Epithelial cell of prostate (primary cell): ENCODE results near the gene DDX46.
A peak's percentile ranks its signal among the peaks of the same experiment; 100 is the strongest.
"Not testable (repeated sequence)": the region's sequence is repeated elsewhere in the genome, so short reads cannot be mapped to it uniquely, and the experiment has no call there.

Experiments used
- DNase-seq: peaks from one replicate; pipeline ENCODE4 v3.0.0-alpha.2; 2011; ENCODE audit warnings: low read depth, low spot score
- H3K27ac ChIP-seq: fragments of 450-650 bp; 2 replicates; pipeline ENCODE4 v1.5.1; 2017; ENCODE audit warnings: mild to moderate bottlenecking

Gene DDX46

GRCh38 chr5:134837530-134838181 is 79.1 kb downstream of the DDX46 start:
- no peak overlapping the region for H3K27ac ChIP-seq
- DNase-seq, result no peak

DNA sequence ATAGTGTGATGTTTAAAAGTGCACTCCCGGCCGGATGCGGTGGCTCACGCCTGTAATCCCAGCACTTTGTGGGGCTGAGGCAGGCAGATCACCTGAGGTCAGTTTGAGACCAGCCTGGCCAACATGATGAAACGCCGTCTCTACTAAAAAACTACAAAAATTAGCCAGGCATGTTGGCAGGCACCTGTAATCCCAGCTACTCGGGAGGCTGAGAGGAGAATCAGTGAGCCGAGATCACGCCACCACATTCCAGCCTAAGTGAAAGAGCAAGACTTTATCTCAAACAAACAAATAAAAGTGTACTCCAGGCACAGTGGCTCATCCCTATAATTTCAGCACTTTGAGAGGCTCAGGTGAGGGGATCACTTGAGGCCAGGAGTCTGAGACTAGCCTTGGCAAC is 79.8 kb downstream of the DDX46 start:
- not testable (repeated sequence) for H3K27ac ChIP-seq, DNase-seq

DNA sequence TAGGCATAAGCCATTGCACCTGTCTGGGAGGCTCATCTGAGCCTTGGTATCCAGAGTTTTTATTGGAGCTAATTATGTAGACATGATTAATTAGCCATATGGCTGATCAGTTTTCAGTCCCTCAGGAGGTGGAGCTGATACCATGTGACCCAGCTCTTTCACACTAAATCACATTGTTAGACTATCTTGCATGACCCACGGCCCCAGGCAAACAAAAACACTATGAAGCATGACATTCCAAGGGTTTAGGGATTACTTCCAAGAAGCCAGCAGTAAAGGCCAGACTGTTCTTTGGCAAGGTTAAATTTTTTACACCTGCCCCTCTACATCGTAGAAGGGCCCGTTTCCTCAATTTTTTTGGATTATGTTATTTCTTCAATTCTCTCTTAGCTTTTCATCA is 82.2 kb downstream of the DDX46 start:
- DNase-seq, result no peak
- H3K27ac ChIP-seq, result no peak overlapping the region

GRCh38 chr5:134844252-134844651 is 85.7 kb downstream of the DDX46 start:
- H3K27ac ChIP-seq, result peak overlapping the region; percentile 92
- DNase-seq, result no peak

- no peak for DNase-seq
Observed at GRCh38 chr5:134845335-134845851, 86.8 kb downstream of the DDX46 start.

GRCh38 chr5:134845852-134846640 is 87.5 kb downstream of the DDX46 start, which contains the start of gene C5orf24:
TSS of gene C5orf24 (plus strand) at chr5:134845968. CDS start at chr5:134854901, 8,933 bp downstream.
- peak within 1 kb of the TSS; percentile 92 for H3K27ac ChIP-seq

More at GRCh38 chr5:134845335-134845851, 86.8 kb downstream of the DDX46 start:
- H3K27ac ChIP-seq, result peak overlapping the region; percentile 92

DNA sequence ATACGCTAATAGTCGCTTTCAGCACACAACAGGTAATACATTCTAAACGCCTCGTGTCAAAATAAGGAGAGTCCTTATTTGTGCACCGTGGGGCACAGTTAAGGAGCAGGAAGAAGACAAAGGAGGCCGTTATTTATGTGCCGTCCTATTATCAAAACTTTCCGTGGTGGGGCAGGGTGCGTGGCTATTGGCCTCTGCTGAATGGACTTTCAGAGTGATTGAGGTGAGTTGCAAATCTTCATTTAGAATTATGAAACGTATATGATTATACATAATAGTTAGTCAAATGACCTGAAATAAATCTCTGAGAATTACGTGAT is 88.0 kb downstream of the DDX46 start:
- DNase-seq, result no peak
- H3K27ac ChIP-seq, result peak overlapping the region; percentile 92

More at GRCh38 chr5:134845852-134846640, 87.5 kb downstream of the DDX46 start, which contains the start of gene C5orf24:
- DNase-seq, result peak; percentile 71

GRCh38 chr5:134849434-134849933 is 90.9 kb downstream of the DDX46 start:
- not testable (repeated sequence) for H3K27ac ChIP-seq, DNase-seq

DNA sequence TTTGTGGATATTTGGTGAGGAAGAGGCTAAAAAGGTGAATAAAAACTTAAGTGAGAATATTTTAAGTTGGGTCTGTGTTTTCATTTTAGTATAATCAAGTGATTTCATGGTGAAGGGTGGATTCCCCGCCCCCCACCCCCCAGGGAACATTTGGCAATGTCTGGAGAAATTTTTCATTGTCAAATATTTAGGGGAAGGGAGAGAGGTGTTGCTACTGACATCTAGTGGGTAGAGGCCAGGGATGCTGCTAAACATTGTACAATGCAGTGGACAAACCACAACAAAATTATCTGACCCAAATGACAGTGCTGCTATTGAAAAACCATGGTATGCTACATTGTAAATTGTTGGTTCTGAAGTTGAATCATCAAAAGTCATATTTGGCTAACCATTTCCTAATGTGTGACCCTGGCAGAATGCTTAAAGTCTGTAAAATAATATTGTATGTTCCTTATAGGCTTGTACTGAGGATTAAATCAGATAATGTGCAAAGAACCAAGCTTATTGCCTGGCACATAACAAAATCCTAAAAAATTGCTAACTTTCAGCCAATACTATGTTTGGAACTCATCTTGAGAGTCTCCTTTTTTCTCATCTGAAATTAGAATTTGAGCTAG is 92.8 kb downstream of the DDX46 start:
- no peak for DNase-seq
- H3K27ac ChIP-seq, result no peak overlapping the region

DNA sequence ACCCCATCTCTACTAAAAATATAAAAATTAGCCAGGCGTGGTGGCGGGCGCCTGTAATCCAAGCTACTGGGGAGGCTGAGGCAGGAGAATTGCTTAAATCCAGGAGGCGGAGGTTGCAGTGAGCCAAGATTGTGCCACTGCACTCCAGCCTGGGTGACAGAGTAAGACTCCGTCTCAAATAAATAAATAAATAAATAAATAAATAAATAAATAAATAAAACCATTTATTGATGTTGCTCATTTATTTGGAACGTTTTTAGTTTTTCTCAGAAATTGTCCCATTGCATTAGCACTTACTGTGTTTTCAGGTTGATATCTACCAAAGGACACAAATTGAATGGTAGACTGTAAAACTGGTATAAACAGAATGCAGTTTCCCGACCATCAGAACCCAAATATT is 97.9 kb downstream of the DDX46 start:
- DNase-seq, H3K27ac ChIP-seq: not testable (repeated sequence)

DNA sequence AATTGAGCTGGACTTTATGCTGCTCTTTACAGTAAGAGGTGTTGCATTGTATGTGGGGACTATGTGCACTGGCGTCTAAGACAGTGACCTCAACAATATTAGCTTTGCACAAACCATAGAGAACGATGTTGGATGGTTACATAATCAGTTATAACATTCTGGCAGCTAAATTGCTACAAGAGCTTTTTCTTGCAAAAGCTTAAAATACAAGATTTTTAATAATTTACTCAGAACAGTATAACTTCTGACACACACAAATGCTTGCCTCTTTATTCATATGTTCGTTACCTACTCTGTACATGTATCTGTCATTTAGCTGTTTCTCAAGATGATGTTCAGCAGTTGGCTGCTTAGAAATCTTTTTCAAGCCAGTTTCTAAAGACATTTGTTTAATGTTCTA is 98.8 kb downstream of the DDX46 start:
- no peak overlapping the region for H3K27ac ChIP-seq
- no peak for DNase-seq

DNA sequence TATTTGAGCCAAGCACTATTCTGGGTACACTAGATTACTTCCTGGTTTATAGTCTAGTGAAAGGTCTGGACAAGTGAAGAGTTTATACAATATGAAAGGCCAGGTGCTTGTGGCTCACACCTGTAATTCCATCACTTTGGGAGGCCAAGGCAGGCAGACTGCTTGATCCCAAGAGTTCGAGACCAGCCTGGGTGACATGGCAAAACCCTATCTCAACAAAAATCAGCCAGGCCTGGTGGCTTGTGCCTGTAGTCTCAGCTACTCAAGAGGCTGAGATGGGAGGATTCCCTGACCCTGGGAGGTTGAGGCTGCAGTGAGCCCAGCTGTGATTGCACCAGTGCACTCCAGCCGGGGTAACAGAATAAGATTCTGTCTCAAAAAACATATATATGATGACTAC is 106.1 kb downstream of the DDX46 start:
- DNase-seq, result no peak

DNA sequence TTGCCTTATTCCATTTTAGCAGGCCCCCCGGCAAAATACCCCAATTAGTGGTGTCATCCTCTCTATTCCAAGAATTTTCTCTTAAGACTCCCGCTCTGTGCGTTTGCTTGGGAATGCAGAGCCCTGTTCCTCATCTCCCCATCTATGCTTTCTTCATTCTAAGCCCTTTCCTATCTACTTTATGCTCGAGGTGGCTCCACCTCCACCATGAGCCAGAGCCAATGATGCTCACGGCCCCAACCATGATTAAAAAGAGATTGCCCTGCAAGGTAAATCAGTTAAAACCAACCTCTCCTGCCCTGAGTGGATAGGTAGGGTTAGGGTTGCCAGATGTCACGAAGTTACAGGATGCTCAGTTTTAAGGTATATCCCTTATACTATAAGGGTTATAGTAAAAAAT is 114.9 kb downstream of the DDX46 start:
- peak overlapping the region; percentile 75 for H3K27ac ChIP-seq
- DNase-seq, result no peak

More for the DNA sequence above, 106.1 kb downstream of the DDX46 start:
- no peak overlapping the region for H3K27ac ChIP-seq

DNA sequence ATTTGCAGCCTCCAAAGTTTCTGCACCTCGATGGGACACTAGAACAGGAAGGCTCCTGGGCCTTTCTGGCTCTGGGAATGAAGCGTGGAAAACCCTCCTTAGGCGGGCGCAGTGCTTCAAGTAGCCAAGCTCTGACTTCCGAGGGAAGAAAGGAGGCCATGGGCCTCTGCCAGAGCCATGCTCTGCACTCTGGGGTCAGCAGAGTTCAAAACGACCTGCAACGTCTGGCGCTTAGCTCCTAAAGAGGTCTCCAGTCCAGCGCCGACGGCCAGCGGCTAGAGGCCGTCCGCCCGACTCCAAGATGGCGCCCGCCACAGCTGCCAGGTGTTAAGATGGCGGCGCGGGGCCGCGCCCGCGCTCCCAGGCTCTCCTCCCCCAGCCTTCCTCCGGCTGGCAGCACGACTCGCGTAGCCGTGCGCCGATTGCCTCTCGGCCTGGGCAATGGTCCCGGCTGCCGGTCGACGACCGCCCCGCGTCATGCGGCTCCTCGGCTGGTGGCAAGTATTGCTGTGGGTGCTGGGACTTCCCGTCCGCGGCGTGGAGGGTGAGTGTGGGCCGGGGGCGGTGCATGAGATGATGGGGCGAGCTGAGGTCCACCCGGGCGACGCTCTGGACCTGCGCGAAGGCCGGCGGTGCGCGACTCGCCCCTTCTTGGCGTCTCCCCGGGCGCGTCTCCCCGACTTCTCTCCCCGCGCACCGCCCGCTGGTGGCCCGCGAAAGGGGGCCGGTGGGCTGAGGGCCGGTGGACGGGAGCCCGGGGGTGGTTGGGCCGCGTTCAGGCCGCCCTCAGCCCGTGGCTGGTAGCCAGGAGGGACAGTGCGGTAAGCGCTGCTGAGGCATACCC is 115.6 kb downstream of the DDX46 start, which contains the start of gene TXNDC15:
TXNDC15 (plus strand) TSS at position 385 of the 844 bp plus-strand sequence; CDS start at position 442, 57 bp downstream.
- peak; percentile 26 for DNase-seq
- peak within 1 kb of the TSS; percentile 75 for H3K27ac ChIP-seq

DNA sequence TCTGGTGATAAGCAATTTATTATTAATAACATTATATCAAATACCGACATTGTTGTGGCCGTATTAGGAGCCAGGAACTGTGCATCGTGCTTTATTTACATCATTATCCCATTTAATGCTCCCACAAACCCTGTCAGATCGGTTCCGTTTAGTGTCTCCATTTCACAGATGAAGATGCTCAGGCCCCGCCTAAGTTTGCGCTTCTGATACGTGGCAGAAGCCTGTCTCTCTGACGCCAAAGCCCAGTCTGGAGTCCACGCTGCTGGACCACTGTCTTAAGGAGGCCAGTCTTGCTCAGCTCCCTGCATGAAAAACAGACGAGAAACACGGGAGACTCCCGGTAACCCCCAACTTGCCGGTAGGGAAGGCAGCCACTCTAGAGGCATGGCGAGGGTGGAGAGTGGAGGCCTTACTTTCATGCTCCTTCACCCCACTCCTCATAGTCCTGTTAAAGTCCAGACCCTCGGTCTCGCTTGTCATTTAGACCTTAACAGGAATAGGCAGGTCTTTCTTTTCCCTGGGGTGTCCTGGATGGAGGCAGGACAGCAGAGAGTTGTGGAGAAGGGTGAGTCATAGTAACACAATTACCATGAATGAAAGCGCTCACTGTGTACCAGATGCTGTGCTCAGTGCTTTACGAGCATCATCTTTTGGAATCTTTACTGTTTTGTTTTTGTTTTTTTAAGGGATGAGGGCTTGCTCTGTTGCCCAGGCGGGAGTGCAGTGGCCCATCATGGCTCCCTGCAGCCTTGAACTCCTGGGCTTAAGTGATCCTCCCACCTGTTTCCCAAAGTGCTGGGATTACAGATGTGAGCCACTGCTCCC is 116.5 kb downstream of the DDX46 start:
- peak overlapping the region; percentile 75 for H3K27ac ChIP-seq
- peak; percentile 12 for DNase-seq

DNA sequence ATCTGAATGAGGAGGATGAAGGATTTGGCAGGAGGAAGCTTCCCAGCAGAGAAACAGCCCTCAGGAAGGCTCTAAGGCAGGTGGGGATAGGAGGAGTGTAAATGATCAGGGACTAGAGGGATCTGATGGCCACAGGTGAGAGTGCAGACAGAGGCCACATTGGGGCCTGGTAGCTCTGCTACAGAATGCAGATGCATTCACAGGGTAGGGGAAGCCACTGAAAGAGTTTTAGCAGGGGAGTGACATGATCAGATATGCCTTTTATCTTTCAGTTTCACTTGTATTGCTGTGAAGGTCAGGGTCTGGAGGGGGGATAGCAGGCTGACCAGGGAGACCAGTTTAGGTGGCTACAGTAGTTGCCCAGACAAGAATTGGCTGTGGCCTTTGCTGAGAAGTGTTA is 118.6 kb downstream of the DDX46 start:
- no peak for DNase-seq

GRCh38 chr5:134878403-134878802 is 119.8 kb downstream of the DDX46 start:
- no peak overlapping the region for H3K27ac ChIP-seq
- DNase-seq, result no peak

More for the DNA sequence above, 118.6 kb downstream of the DDX46 start:
- no peak overlapping the region for H3K27ac ChIP-seq

DNA sequence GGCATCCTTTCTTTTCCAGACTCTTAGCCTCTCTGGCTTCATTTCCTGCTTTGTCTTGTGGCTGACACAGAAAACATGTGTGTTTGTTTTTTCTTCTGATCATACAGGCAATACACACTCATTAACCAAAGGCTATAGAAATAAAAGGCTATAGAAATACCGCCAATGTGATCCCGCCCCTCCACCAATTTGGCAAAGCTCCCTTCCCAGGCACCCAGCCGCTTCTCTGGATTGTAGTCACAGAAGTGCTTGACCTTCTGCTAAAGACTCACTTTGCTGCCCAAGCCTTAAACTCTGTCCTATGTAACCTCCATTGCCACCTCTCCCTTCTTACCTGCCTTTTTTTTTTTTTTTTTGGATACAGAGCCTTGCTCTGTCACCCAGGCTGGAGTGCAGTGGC is 120.9 kb downstream of the DDX46 start:
- H3K27ac ChIP-seq, result no peak overlapping the region
- DNase-seq, result no peak
